ENCODE measurements around the gene STAT4. TPM values are rescaled to one million over a fixed set of nuclear protein-coding genes. Genes with fewer than 3 reads are reported as not detected.

Gene STAT4
- total RNA-seq, 2 donors from 2014 or later = 3.2 to 8.8 TPM

- no peak for DNase-seq
- H3K36me3 Mint-ChIP-seq (ENCODE audit: low read depth) = no peaks in the 10 kb centered on the region
- no peak overlapping the region for H3K27ac Mint-ChIP-seq
- H3K27me3 Mint-ChIP-seq (ENCODE audit: insufficient read depth) = peaks cover 2% of the 10 kb centered on the region
- no peak for TF ChIP-seq CTCF (conservative IDR thresholded peaks at IDR 0.05)
- H3K4me1 Mint-ChIP-seq = no peaks in the 10 kb centered on the region
- no peaks in the 10 kb centered on the region for H3K36me3 ChIP-seq (ENCODE audit: control insufficient read depth, insufficient read depth, low read length)
- H3K4me1 ChIP-seq (ENCODE audit: control insufficient read depth, insufficient read depth, low read length) = no peaks in the 10 kb centered on the region
- 90 to 100% methylated on average over 3 of the region's 3 CpGs for WGBS, 2 experiments (ENCODE audit: insufficient coverage in 1 of 2, insufficient read length in 1 of 2)
- H3K4me3 ChIP-seq (ENCODE audit: low read length) = no peak overlapping the region
- no peaks in the 10 kb centered on the region for H3K27me3 ChIP-seq (ENCODE audit: control insufficient read depth, insufficient read depth, low read length, poor library complexity, severe bottlenecking)
- H3K9ac ChIP-seq (ENCODE audit: extremely low read depth, low read length, poor library complexity, severe bottlenecking) = no peak overlapping the region
- no peak overlapping the region for H3K4me3 Mint-ChIP-seq
- H3K9me3 ChIP-seq (ENCODE audit: control insufficient read depth, low read length) = no peaks in the 10 kb centered on the region
- H3K27ac ChIP-seq (ENCODE audit: low read depth, low read length) = no peak overlapping the region
- no peaks in the 10 kb centered on the region for H3K9me3 Mint-ChIP-seq
Measured at GRCh38 chr2:191059308-191059707, 91.5 kb downstream of the STAT4 start.

GRCh38 chr2:191056228-191056627, 94.6 kb downstream of the STAT4 start:
- Mint-ChIP-seq H3K27ac (no peak overlapping the region), H3K27me3 (ENCODE audit: insufficient read depth) (peaks cover 8% of the 10 kb centered on the region), H3K4me1 (no peaks in the 10 kb centered on the region), H3K4me3 (no peak overlapping the region), H3K36me3 (ENCODE audit: low read depth) (no peaks in the 10 kb centered on the region), H3K9me3 (no peaks in the 10 kb centered on the region)
- no peaks in the 10 kb centered on the region for H3K9me3 ChIP-seq (ENCODE audit: control insufficient read depth, low read length)
- no peak overlapping the region for H3K27ac ChIP-seq (ENCODE audit: low read depth, low read length)
- no peak overlapping the region for H3K9ac ChIP-seq (ENCODE audit: extremely low read depth, low read length, poor library complexity, severe bottlenecking)
- H3K4me3 ChIP-seq (ENCODE audit: low read length) = no peak overlapping the region
- no peaks in the 10 kb centered on the region for H3K36me3 ChIP-seq (ENCODE audit: control insufficient read depth, insufficient read depth, low read length)
- no peak for DNase-seq
- no peaks in the 10 kb centered on the region for H3K27me3 ChIP-seq (ENCODE audit: control insufficient read depth, insufficient read depth, low read length, poor library complexity, severe bottlenecking)
- 98 to 100% methylated on average over 1 to 2 of the region's 2 CpGs for WGBS, 2 experiments (ENCODE audit: insufficient coverage in 1 of 2, insufficient read length in 1 of 2)
- H3K4me1 ChIP-seq (ENCODE audit: control insufficient read depth, insufficient read depth, low read length) = peaks cover 7% of the 10 kb centered on the region
- TF ChIP-seq CTCF (conservative IDR thresholded peaks at IDR 0.05) = no peak

- DNase-seq = no peak
- Histone ChIP-seq H3K36me3 (ENCODE audit: control insufficient read depth, insufficient read depth, low read length) (no peaks in the 10 kb centered on the region), H3K9ac (ENCODE audit: extremely low read depth, low read length, poor library complexity, severe bottlenecking) (no peak overlapping the region), H3K27me3 (ENCODE audit: control insufficient read depth, insufficient read depth, low read length, poor library complexity, severe bottlenecking) (no peaks in the 10 kb centered on the region), H3K9me3 (ENCODE audit: control insufficient read depth, low read length) (no peaks in the 10 kb centered on the region), H3K27ac (ENCODE audit: low read depth, low read length) (no peak overlapping the region), H3K4me1 (ENCODE audit: control insufficient read depth, insufficient read depth, low read length) (peaks cover 15% of the 10 kb centered on the region), H3K4me3 (ENCODE audit: low read length) (no peak overlapping the region)
- Mint-ChIP-seq H3K27me3 (ENCODE audit: insufficient read depth) (peaks cover 6% of the 10 kb centered on the region), H3K4me3 (no peak overlapping the region), H3K4me1 (no peaks in the 10 kb centered on the region), H3K9me3 (no peaks in the 10 kb centered on the region), H3K36me3 (ENCODE audit: low read depth) (no peaks in the 10 kb centered on the region), H3K27ac (no peak overlapping the region)
- WGBS, 2 experiments (ENCODE audit: insufficient coverage in 1 of 2, insufficient read length in 1 of 2) = 88 to 94% methylated on average over 5 of the region's 6 CpGs
- TF ChIP-seq CTCF (conservative IDR thresholded peaks at IDR 0.05) = no peak
Measured at GRCh38 chr2:191053256-191053655, 97.5 kb downstream of the STAT4 start.
